Caco-2 (cell line): ENCODE results near the gene PLPPR3. TPM values are rescaled to one million over a fixed set of nuclear protein-coding genes. Genes with fewer than 3 reads are reported as not detected.
"Not testable (repeated sequence)": the region's sequence is repeated elsewhere in the genome, so short reads cannot be mapped to it uniquely, and the experiment has no call there.

ENCODE experiments used
- BruUV-seq: library from RNA; stranded (reverse); fragments of 400-500 nt; replicated peaks from 2 replicates; lab custom pipeline; 2021; lab: Mats Ljungman, UMichigan
- CTCF ChIA-PET: fragments of 300-600 bp; sonication (Branson Sonifier 250); formaldehyde crosslinking; loops from one replicate; lab custom pipeline; 2022; ENCODE audit warnings: antibody characterized with exemption; lab: Charles Lee
- POLR2A ChIA-PET: fragments of 300-600 bp; sonication (Branson Sonifier 250); formaldehyde crosslinking; loops from one replicate; lab custom pipeline; 2022; ENCODE audit warnings: antibody characterized with exemption; lab: Charles Lee
- DNase-seq, 2 experiments: peaks; one replicate each; pipeline versions ENCODE4 v3.0.0 to v3.0.0-alpha.2; 2020 to 2022
- H3K27me3 ChIP-seq: replicated peaks from 2 replicates; pipeline ENCODE4 v1.6.0; 2011; ENCODE audit warnings: low read length; ENCODE audit not compliant: control insufficient read depth, insufficient read depth
- H3K36me3 ChIP-seq: 2 replicates; pipeline ENCODE4 v1.5.1; 2011; ENCODE audit warnings: low read length; ENCODE audit not compliant: control insufficient read depth, insufficient read depth
- H3K4me1 ChIP-seq: fragments of 250-450 bp; sonication (Bioruptor Pico); 2 replicates; pipeline ENCODE4 v1.5.1; 2020; ENCODE audit warnings: mild to moderate bottlenecking
- H3K4me3 ChIP-seq: 2 replicates; pipeline ENCODE4 v1.5.1; 2011; ENCODE audit warnings: low read depth, mild to moderate bottlenecking, control low read depth, low read length
- H3K9me3 ChIP-seq: fragments of 250-450 bp; sonication (Bioruptor Pico); 2 replicates; pipeline ENCODE4 v1.5.1; 2020; ENCODE audit warnings: mild to moderate bottlenecking, moderate library complexity
- H3K27ac Mint-ChIP-seq: one replicate; pipeline ENCODE4 v1.8.0; 2022; ENCODE audit warnings: mixed read lengths; ENCODE audit not compliant: unreplicated experiment
- H3K27me3 Mint-ChIP-seq: one replicate; pipeline ENCODE4 v1.8.0; 2022; ENCODE audit warnings: mixed read lengths; ENCODE audit not compliant: insufficient read depth, unreplicated experiment
- H3K36me3 Mint-ChIP-seq: one replicate; pipeline ENCODE4 v1.8.0; 2022; ENCODE audit warnings: mild to moderate bottlenecking, mixed read lengths; ENCODE audit not compliant: insufficient read depth, unreplicated experiment
- H3K4me1 Mint-ChIP-seq: one replicate; pipeline ENCODE4 v1.8.0; 2022; ENCODE audit warnings: low read depth, mixed read lengths; ENCODE audit not compliant: unreplicated experiment
- H3K4me3 Mint-ChIP-seq: one replicate; pipeline ENCODE4 v1.8.0; 2022; ENCODE audit warnings: mild to moderate bottlenecking, moderate library complexity, mixed read lengths; ENCODE audit not compliant: unreplicated experiment
- H3K9me3 Mint-ChIP-seq: one replicate; pipeline ENCODE4 v1.8.0; 2022; ENCODE audit warnings: mixed read lengths; ENCODE audit not compliant: unreplicated experiment
- intact Hi-C: fragments of 100-400 bp; cut with micrococcal nuclease; formaldehyde crosslinking; loops from one replicate; pipeline ENCODE4 v1.10.0; 2022; ENCODE audit not compliant: unreplicated experiment
- total RNA-seq: library from RNA; stranded (reverse); gene quantifications from 2 replicates; pipeline ENCODE4 v1.2.3, GENCODE V29; 2022
- TF ChIP-seq, protein P1 (sequence below), 2 experiments: fragments of 200-600 bp in 1 of 2; IDR thresholded peaks; 1 replicate in 1 of 2; 2 replicates in 1 of 2; pipeline versions ENCODE4 v1.5.1 to v1.8.0; 2011 to 2022; ENCODE audit warnings: antibody characterized with exemption in 1 of 2, control low read depth in 1 of 2, inconsistent platforms in 1 of 2, low read depth in 1 of 2, low read length in 1 of 2, mild to moderate bottlenecking in 1 of 2, moderate library complexity in 1 of 2; ENCODE audit not compliant: insufficient read depth in 1 of 2, severe bottlenecking in 1 of 2, unreplicated experiment in 1 of 2

Gene PLPPR3
- total RNA-seq, 1 experiment from 2014 or later = 7.1 TPM

DNA sequence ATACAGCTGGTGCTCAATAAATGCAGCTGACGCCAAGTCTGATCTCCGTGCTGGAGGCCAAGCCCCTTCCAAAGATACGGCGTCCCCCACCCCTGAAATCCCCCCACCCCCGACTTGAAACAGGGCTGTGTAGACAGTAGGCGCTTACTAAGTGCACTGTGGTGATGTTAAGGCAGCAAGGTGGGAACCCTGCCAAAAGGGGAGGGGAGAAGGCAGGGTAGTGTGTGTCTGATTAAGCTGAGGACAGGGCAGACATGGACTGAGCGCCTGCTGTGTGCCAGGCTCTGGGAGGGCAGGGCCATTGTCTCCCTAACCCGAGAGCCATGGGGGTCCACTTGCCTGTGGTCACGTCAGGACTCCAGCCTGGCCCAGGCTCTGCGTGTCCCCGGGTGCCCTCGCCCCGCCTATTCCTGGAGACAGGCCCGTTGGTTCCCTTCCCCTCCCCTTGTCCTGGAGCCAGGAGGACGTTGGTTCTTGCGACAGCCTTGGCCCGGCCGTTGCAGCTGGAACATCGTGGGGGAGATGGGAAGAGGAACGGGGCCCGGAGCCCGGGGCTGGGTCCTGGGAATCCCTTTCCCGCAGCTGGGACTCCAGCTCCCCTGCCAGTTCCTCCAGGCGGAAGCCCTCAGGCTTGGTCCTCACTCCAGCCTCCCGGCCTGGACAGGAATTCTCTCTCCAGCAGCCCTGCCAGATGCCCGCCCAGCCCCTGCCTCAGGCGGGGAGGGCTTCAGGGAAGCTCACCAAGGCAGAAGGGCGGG is 28.6 kb upstream of the PLPPR3 start:
- H3K4me3 Mint-ChIP-seq = no peak overlapping the region
- no peaks in the 10 kb centered on the region for H3K36me3 Mint-ChIP-seq
- H3K27ac Mint-ChIP-seq = no peak overlapping the region
- Histone ChIP-seq H3K36me3 (no peaks in the 10 kb centered on the region), H3K9me3 (no peaks in the 10 kb centered on the region), H3K4me3 (no peak overlapping the region), H3K27me3 (no peaks in the 10 kb centered on the region), H3K4me1 (no peaks in the 10 kb centered on the region)
- CTCF ChIA-PET = no interaction called here
- peak; percentile 47 to 70 for DNase-seq
- intact Hi-C loops = no loop called here
- no TSS peak for BruUV-seq
- H3K9me3 Mint-ChIP-seq = no peaks in the 10 kb centered on the region
- H3K4me1 Mint-ChIP-seq = no peaks in the 10 kb centered on the region
- TF ChIP-seq, protein P1, sequence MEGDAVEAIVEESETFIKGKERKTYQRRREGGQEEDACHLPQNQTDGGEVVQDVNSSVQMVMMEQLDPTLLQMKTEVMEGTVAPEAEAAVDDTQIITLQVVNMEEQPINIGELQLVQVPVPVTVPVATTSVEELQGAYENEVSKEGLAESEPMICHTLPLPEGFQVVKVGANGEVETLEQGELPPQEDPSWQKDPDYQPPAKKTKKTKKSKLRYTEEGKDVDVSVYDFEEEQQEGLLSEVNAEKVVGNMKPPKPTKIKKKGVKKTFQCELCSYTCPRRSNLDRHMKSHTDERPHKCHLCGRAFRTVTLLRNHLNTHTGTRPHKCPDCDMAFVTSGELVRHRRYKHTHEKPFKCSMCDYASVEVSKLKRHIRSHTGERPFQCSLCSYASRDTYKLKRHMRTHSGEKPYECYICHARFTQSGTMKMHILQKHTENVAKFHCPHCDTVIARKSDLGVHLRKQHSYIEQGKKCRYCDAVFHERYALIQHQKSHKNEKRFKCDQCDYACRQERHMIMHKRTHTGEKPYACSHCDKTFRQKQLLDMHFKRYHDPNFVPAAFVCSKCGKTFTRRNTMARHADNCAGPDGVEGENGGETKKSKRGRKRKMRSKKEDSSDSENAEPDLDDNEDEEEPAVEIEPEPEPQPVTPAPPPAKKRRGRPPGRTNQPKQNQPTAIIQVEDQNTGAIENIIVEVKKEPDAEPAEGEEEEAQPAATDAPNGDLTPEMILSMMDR (IDR thresholded peaks at IDR 0.05; ENCODE audit: insufficient read depth in 1 of 2, low read depth in 1 of 2, low read length in 1 of 2, severe bottlenecking in 1 of 2, unreplicated experiment in 1 of 2) = no peak
- POLR2A ChIA-PET = no interaction called here
- H3K27me3 Mint-ChIP-seq = no peaks in the 10 kb centered on the region

- H3K36me3 ChIP-seq, H3K9me3 Mint-ChIP-seq, H3K27me3 Mint-ChIP-seq, H3K36me3 Mint-ChIP-seq, POLR2A ChIA-PET, H3K9me3 ChIP-seq, H3K4me3 ChIP-seq, H3K4me1 ChIP-seq, DNase-seq, BruUV-seq, intact Hi-C loops, H3K4me3 Mint-ChIP-seq, H3K4me1 Mint-ChIP-seq, H3K27ac Mint-ChIP-seq, H3K27me3 ChIP-seq: not testable (repeated sequence)
- CTCF ChIA-PET = interaction anchor here (1.1 kb wide), 1 partner anchor 11 kb away, joined by 3 read pairs; no protein-coding TSS in a partner anchor
Observed at GRCh38 chr19:849195-849594, 27.4 kb upstream of the PLPPR3 start.

DNA sequence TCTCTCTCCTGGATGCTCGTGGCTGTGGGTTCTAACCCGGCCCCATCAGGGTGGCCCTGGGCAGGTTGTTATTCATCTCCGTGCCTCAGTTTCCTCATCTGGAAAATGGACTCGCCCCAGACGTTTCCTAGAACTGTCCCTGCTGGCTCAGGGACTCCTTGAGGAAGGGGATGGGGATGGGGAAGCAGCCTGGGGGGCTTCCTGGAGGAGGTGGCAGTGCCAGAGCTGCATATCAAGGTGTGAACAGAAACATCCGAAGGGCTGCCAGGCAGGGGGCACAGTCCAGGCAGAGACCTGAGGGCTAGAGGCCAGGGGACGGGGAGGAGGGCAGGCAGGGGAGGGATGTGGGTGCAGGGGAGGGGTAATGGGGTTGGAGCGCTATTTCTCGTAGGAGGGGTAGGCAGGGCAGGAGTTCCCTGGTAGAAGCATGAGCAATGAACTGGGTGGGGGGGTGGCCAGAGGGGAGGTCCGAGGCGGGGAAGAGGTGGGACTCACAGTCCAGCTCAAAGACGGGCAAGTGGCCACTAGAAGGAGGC is 26.7 kb upstream of the PLPPR3 start:
- TF ChIP-seq, protein P1 (IDR thresholded peaks at IDR 0.05; ENCODE audit: insufficient read depth in 1 of 2, low read depth in 1 of 2, low read length in 1 of 2, severe bottlenecking in 1 of 2, unreplicated experiment in 1 of 2) = no peak
- CTCF ChIA-PET = interaction anchor here (0.6 kb wide), 1 partner anchor 9 kb away, joined by 3 read pairs; no protein-coding TSS in a partner anchor
- Histone ChIP-seq H3K27me3 (no peaks in the 10 kb centered on the region), H3K4me1 (no peaks in the 10 kb centered on the region), H3K36me3 (no peaks in the 10 kb centered on the region), H3K9me3 (no peaks in the 10 kb centered on the region), H3K4me3 (no peak overlapping the region)
- peaks cover 1% of the 10 kb centered on the region for H3K36me3 Mint-ChIP-seq
- H3K4me1 Mint-ChIP-seq = no peaks in the 10 kb centered on the region
- no peaks in the 10 kb centered on the region for H3K9me3 Mint-ChIP-seq
- no TSS peak for BruUV-seq
- H3K27me3 Mint-ChIP-seq = peaks cover 4% of the 10 kb centered on the region
- H3K4me3 Mint-ChIP-seq = no peak overlapping the region
- POLR2A ChIA-PET = no interaction called here
- intact Hi-C loops = no loop called here
- DNase-seq = no peak
- no peak overlapping the region for H3K27ac Mint-ChIP-seq
